Hepatocyte (in vitro differentiated cells): ENCODE results near the gene COQ6. TPM values are rescaled to one million over a fixed set of nuclear protein-coding genes. Genes with fewer than 3 reads are reported as not detected.

Experiments used
- DNase-seq: peaks from one replicate; pipeline ENCODE4 v3.0.0-alpha.2; 2016; ENCODE audit warnings: low spot score
- H2AFZ ChIP-seq: fragments of 200-600 bp; sonication (generic); 2 replicates; pipeline ENCODE4 v1.6.0; 2016; ENCODE audit warnings: antibody characterized with exemption, mild to moderate bottlenecking
- H3K27ac ChIP-seq: fragments of 200-600 bp; sonication (generic); 2 replicates; pipeline ENCODE4 v1.5.1; 2016; ENCODE audit warnings: mild to moderate bottlenecking
- H3K27me3 ChIP-seq: fragments of 200-600 bp; sonication (generic); 2 replicates; pipeline ENCODE4 v1.6.1; 2016
- H3K36me3 ChIP-seq: fragments of 200-600 bp; sonication (generic); replicated peaks from 2 replicates; pipeline ENCODE4 v1.5.1; 2016; ENCODE audit warnings: low read depth; ENCODE audit not compliant: insufficient read depth
- H3K4me1 ChIP-seq: fragments of 200-600 bp; sonication (generic); 2 replicates; pipeline ENCODE4 v1.5.1; 2016; ENCODE audit warnings: mild to moderate bottlenecking, moderate library complexity; ENCODE audit not compliant: insufficient read depth
- H3K4me2 ChIP-seq: fragments of 200-600 bp; sonication (generic); 2 replicates; pipeline ENCODE4 v1.6.0; 2016
- H3K4me3 ChIP-seq: fragments of 200-600 bp; sonication (generic); 2 replicates; pipeline ENCODE4 v1.5.1; 2016; ENCODE audit warnings: mild to moderate bottlenecking
- H3K79me2 ChIP-seq: fragments of 200-600 bp; sonication (generic); 2 replicates; pipeline ENCODE4 v1.6.0; 2017; ENCODE audit warnings: mild to moderate bottlenecking
- H3K9me2 ChIP-seq: fragments of 200-600 bp; sonication (generic); replicated peaks from 2 replicates; pipeline ENCODE4 v1.6.0; 2017; ENCODE audit warnings: mild to moderate bottlenecking; ENCODE audit not compliant: insufficient read depth
- H3K9me3 ChIP-seq: fragments of 200-600 bp; sonication (generic); 2 replicates; pipeline ENCODE4 v1.5.1; 2016; ENCODE audit warnings: low read depth, mild to moderate bottlenecking
- H4K20me1 ChIP-seq: fragments of 200-600 bp; sonication (generic); 2 replicates; pipeline ENCODE4 v1.6.0; 2016; ENCODE audit warnings: mild to moderate bottlenecking; ENCODE audit not compliant: insufficient read depth, poor library complexity, severe bottlenecking
- EZH2 ChIP-seq: fragments of 200-600 bp; sonication (generic); IDR thresholded peaks from 2 replicates; pipeline ENCODE4 v1.6.1; 2016; ENCODE audit warnings: antibody characterized with exemption, mild to moderate bottlenecking, borderline replicate concordance
- EZH2phosphoT487 ChIP-seq: fragments of 200-600 bp; sonication (generic); IDR thresholded peaks from one replicate; pipeline ENCODE4 v1.6.1; 2018; ENCODE audit warnings: antibody characterized with exemption, mild to moderate bottlenecking, low read depth, moderate library complexity; ENCODE audit not compliant: unreplicated experiment, severe bottlenecking
- WGBS: methylation state at CpG from one replicate; pipeline ENCODE4 v1.1.6; 2016; ENCODE audit warnings: low lambda C conversion rate; ENCODE audit errors: missing lambda C conversion rate; 5-methylcytosine and 5-hydroxymethylcytosine counted together
- polyA plus RNA-seq: library from polyadenylated mRNA; unstranded; fragments of >200 nt; fragmentation: Nextera tagmentation; extraction: Ambion mirVana; gene quantifications from 2 replicates; pipeline ENCODE4 v1.2.1, GENCODE V29; 2016
- small RNA-seq: library from RNA; depleted of rRNA; stranded (forward); fragments of <200 nt; gene quantifications from one replicate; pipeline ENCODE3, GENCODE V24; 2014
- total RNA-seq: library from RNA; depleted of rRNA; stranded (reverse); fragments of >200 nt; gene quantifications from 2 replicates; pipeline ENCODE4 v1.2.3, GENCODE V29; 2014
- TF ChIP-seq, protein P1 (sequence below): fragments of 200-600 bp; sonication (generic); IDR thresholded peaks from 2 replicates; pipeline ENCODE4 v1.5.1; 2016; ENCODE audit warnings: antibody characterized with exemption, mild to moderate bottlenecking; ENCODE audit not compliant: poor library complexity

COQ6 gene
- total and polyA plus RNA-seq, 2 experiments from 2014 or later: 18.7 to 24.7 TPM

DNA sequence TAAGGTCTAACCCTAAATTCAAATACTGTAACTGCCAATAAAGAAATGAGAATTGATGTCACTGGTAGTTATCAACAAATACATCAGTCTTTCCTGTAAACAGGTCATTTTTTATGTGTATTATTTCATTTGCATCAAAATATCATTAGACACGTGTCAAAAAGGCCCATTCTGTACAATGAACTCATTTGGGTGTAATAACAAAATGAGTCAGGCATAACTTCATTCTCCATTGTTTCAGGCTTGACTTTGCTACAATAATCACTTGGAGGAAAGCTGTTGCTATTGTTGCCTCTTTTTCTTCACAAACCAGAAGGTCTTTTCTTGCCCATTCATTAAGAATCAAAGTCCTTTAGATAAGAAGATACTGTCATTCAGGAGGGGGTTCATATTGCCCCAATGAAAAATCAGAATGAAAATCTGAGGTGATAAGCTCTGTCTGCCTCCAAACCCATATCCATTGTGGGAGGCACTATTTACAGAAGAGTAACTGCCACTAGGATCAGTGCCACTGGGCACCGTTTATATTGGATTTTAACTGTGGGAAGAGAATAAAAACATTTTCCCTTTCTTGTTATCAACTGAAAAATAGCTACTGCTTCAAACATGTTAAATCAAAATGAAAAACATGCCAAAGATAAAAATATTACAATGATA, 58.9 kb downstream of the COQ6 start:
- Histone ChIP-seq H3K4me1 (no peaks in the 10 kb centered on the region), H3K27ac (no peak overlapping the region), H2AFZ (no peak overlapping the region), H3K9me2 (no peaks in the 10 kb centered on the region), H3K36me3 (no peaks in the 10 kb centered on the region), H3K79me2 (no peaks in the 10 kb centered on the region), H3K4me2 (no peak overlapping the region), H3K27me3 (no peaks in the 10 kb centered on the region), H3K9me3 (no peaks in the 10 kb centered on the region), H3K4me3 (no peak overlapping the region), H4K20me1 (no peaks in the 10 kb centered on the region)
- 86% methylated on average over 2 of the region's 2 CpGs for WGBS
- TF ChIP-seq EZH2 (no peak), EZH2phosphoT487 (no peak)
- TF ChIP-seq, protein P1, sequence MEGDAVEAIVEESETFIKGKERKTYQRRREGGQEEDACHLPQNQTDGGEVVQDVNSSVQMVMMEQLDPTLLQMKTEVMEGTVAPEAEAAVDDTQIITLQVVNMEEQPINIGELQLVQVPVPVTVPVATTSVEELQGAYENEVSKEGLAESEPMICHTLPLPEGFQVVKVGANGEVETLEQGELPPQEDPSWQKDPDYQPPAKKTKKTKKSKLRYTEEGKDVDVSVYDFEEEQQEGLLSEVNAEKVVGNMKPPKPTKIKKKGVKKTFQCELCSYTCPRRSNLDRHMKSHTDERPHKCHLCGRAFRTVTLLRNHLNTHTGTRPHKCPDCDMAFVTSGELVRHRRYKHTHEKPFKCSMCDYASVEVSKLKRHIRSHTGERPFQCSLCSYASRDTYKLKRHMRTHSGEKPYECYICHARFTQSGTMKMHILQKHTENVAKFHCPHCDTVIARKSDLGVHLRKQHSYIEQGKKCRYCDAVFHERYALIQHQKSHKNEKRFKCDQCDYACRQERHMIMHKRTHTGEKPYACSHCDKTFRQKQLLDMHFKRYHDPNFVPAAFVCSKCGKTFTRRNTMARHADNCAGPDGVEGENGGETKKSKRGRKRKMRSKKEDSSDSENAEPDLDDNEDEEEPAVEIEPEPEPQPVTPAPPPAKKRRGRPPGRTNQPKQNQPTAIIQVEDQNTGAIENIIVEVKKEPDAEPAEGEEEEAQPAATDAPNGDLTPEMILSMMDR: no peak
- no peak for DNase-seq

Small RNA genes within 50 kb of the gene (small RNA-seq; reads per million reads assigned to genes)
- gene AC005480.2: not detected
- gene RF00019: not detected

Other genes starting within 250 kb of the COQ6 start
- 23.0 and 27.3 TPM in 2 replicates for gene PNMA1, start 235.9 kb upstream of the COQ6 start, total RNA-seq
- 41.2 and 45.7 TPM in 2 replicates for gene PNMA1, start 235.9 kb upstream of the COQ6 start, polyA plus RNA-seq
- 8.3 and 11.7 TPM in 2 replicates for gene PTGR2, start 98.5 kb upstream of the COQ6 start, total RNA-seq
- 7.1 and 7.4 TPM in 2 replicates for gene PTGR2, start 98.5 kb upstream of the COQ6 start, polyA plus RNA-seq
- gene ZNF410, start 63.4 kb upstream of the COQ6 start, total RNA-seq: 61.7 and 70.4 TPM in 2 replicates
- gene ZNF410, start 63.4 kb upstream of the COQ6 start, polyA plus RNA-seq: 32.9 and 42.1 TPM in 2 replicates
- 2.3 and 3.3 TPM in 2 replicates for gene FAM161B, start 208 bp upstream of the COQ6 start, total RNA-seq
- 0.77 and 2.0 TPM in 2 replicates for gene FAM161B, start 208 bp upstream of the COQ6 start, polyA plus RNA-seq
- gene ENTPD5, start 69.0 kb downstream of the COQ6 start, total RNA-seq: 57.2 and 71.0 TPM in 2 replicates
- 18.5 and 25.1 TPM in 2 replicates for gene ENTPD5, start 69.0 kb downstream of the COQ6 start, polyA plus RNA-seq
- gene BBOF1, start 69.0 kb downstream of the COQ6 start, total RNA-seq: 6.1 and 7.1 TPM in 2 replicates
- gene BBOF1, start 69.0 kb downstream of the COQ6 start, polyA plus RNA-seq: 3.9 and 4.1 TPM in 2 replicates
- gene ALDH6A1, start 134.2 kb downstream of the COQ6 start, total RNA-seq: 72.9 and 83.8 TPM in 2 replicates
- 66.5 and 76.8 TPM in 2 replicates for gene ALDH6A1, start 134.2 kb downstream of the COQ6 start, polyA plus RNA-seq
- gene LIN52, start 134.7 kb downstream of the COQ6 start, total RNA-seq: 14.3 and 14.4 TPM in 2 replicates
- 13.5 and 13.7 TPM in 2 replicates for gene LIN52, start 134.7 kb downstream of the COQ6 start, polyA plus RNA-seq